NCI-H2107 treated with DMSO at 0.1 percent for 48 hours (cell line): ENCODE measurements around the gene ACOT7.

Experiments
- DNase-seq: peaks from one replicate; lab custom pipeline; 2025; ENCODE audit not compliant: unreplicated experiment; lab: John Stamatoyannopoulos, UW

The ACOT7 gene

GRCh38 chr1:6256645-6257044 lies 136.9 kb downstream of the ACOT7 start:
- no peak for DNase-seq

GRCh38 chr1:6254691-6255090 lies 138.9 kb downstream of the ACOT7 start:
- DNase-seq: no peak

- DNase-seq: no peak
Measured at GRCh38 chr1:6253380-6253779, 140.2 kb downstream of the ACOT7 start.

- DNase-seq: no peak
Measured at GRCh38 chr1:6252374-6252710, 141.2 kb downstream of the ACOT7 start.

- DNase-seq: no peak
Measured at GRCh38 chr1:6251681-6252373, 141.7 kb downstream of the ACOT7 start.

GRCh38 chr1:6251233-6251632 lies 142.3 kb downstream of the ACOT7 start:
- DNase-seq: no peak

GRCh38 chr1:6249739-6250689 lies 143.6 kb downstream of the ACOT7 start:
- DNase-seq: no peak

GRCh38 chr1:6248932-6249738 lies 144.4 kb downstream of the ACOT7 start:
- no peak for DNase-seq

GRCh38 chr1:6248161-6248776 lies 145.3 kb downstream of the ACOT7 start:
- DNase-seq: no peak

GRCh38 chr1:6247651-6248050 lies 145.9 kb downstream of the ACOT7 start:
- no peak for DNase-seq

GRCh38 chr1:6246497-6247467 lies 146.8 kb downstream of the ACOT7 start:
- DNase-seq: no peak

GRCh38 chr1:6245869-6246496 lies 147.6 kb downstream of the ACOT7 start:
- DNase-seq: no peak

- DNase-seq: no peak
Measured at GRCh38 chr1:6245086-6245868, 148.3 kb downstream of the ACOT7 start.

GRCh38 chr1:6244401-6245049 lies 149.0 kb downstream of the ACOT7 start:
- DNase-seq: no peak

- no peak for DNase-seq
Measured at GRCh38 chr1:6243993-6244392, 149.6 kb downstream of the ACOT7 start, which contains the start of gene HES3. Gene HES3, plus strand, starts transcription at chr1:6244179. Its CDS starts 187 bp downstream, at chr1:6244366.

- DNase-seq: no peak
Measured at GRCh38 chr1:6243053-6243834, 150.3 kb downstream of the ACOT7 start.
